Panc1 (cell line): ENCODE data around the gene CRKL. TPM values are rescaled to one million over a fixed set of nuclear protein-coding genes. Genes with fewer than 3 reads are reported as not detected.

Experiments
- ATAC-seq: fragments of 200-7000 bp; cut with Tn5 transposase; 2 replicates; pipeline ENCODE4 v1.9.1; 2020; ENCODE audit warnings: mild to moderate bottlenecking, moderate library complexity
- BruUV-seq: library from RNA; stranded (reverse); fragments of 400-500 nt; replicated peaks from 2 replicates; lab custom pipeline; 2021; lab: Mats Ljungman, UMichigan
- CTCF ChIA-PET: fragments of 300-600 bp; sonication (Branson Sonifier 250); formaldehyde crosslinking; loops from one replicate; lab custom pipeline; 2022; ENCODE audit warnings: antibody characterized with exemption; lab: Charles Lee
- POLR2A ChIA-PET: fragments of 300-600 bp; sonication (Branson Sonifier 250); formaldehyde crosslinking; loops from one replicate; lab custom pipeline; 2022; ENCODE audit warnings: antibody characterized with exemption; lab: Charles Lee
- DNase-seq: peaks from one replicate; pipeline ENCODE4 v3.0.0-alpha.2; 2010; ENCODE audit warnings: low read depth, low spot score
- H3K27ac ChIP-seq: 2 replicates; pipeline ENCODE4 v1.5.1; 2011; ENCODE audit warnings: mild to moderate bottlenecking, low read length, inconsistent platforms
- H3K27me3 ChIP-seq: fragments of 200-500 bp; sonication (Bioruptor generic); 2 replicates; pipeline ENCODE4 v1.6.0; 2014; ENCODE audit warnings: low read length, inconsistent platforms; ENCODE audit not compliant: control insufficient read depth, insufficient read depth
- H3K36me3 ChIP-seq: fragments of 200-500 bp; sonication (Bioruptor generic); 2 replicates; pipeline ENCODE4 v1.5.1; 2014; ENCODE audit warnings: inconsistent platforms, mild to moderate bottlenecking, low read length, moderate library complexity; ENCODE audit not compliant: control insufficient read depth, insufficient read depth
- H3K4me1 ChIP-seq: 2 replicates; pipeline ENCODE4 v1.5.1; 2011; ENCODE audit warnings: inconsistent platforms, mild to moderate bottlenecking, low read length, moderate library complexity; ENCODE audit not compliant: control insufficient read depth, insufficient read depth
- H3K4me3 ChIP-seq, 2 experiments: 2 replicates each; pipeline ENCODE4 v1.5.1; 2011 to 2012; ENCODE audit warnings: low read depth in 2 of 2, low read length in 2 of 2, mild to moderate bottlenecking in 2 of 2, inconsistent platforms in 1 of 2, moderate library complexity in 1 of 2
- H3K9me3 ChIP-seq: fragments of 200-500 bp; sonication (Bioruptor generic); 2 replicates; pipeline ENCODE4 v1.5.1; 2014; ENCODE audit warnings: low read depth, mild to moderate bottlenecking, inconsistent platforms, low read length, moderate library complexity; ENCODE audit not compliant: control insufficient read depth, insufficient read depth
- POLR2AphosphoS5 ChIP-seq: IDR thresholded peaks from 2 replicates; pipeline ENCODE4 v1.6.1; 2012; ENCODE audit warnings: mild to moderate bottlenecking, low read depth, low read length, moderate library complexity
- SIN3A ChIP-seq: IDR thresholded peaks from 2 replicates; pipeline ENCODE4 v1.6.1; 2012; ENCODE audit warnings: low read depth, mild to moderate bottlenecking, low read length, moderate library complexity, borderline replicate concordance; ENCODE audit not compliant: insufficient read depth
- TCF7L2 ChIP-seq: IDR thresholded peaks from 2 replicates; pipeline ENCODE4 v1.6.1; 2011; ENCODE audit warnings: mild to moderate bottlenecking, low read depth, low read length, inconsistent platforms
- in situ Hi-C: cut with HindIII; loops from 2 replicates; pipeline ENCODE4 v1.10.0; 2016; ENCODE audit warnings: low sequenced_read_pairs, low pct_unique_long_range_greater_than_20kb
- intact Hi-C: fragments of 100-400 bp; cut with micrococcal nuclease; formaldehyde crosslinking; loops from one replicate; pipeline ENCODE4 v1.10.0; 2022; ENCODE audit not compliant: unreplicated experiment
- total RNA-seq: library from RNA; stranded (reverse); gene quantifications from one replicate; pipeline ENCODE4 v1.2.1, GENCODE V29; 2021; ENCODE audit not compliant: unreplicated experiment
- TF ChIP-seq, protein P1 (sequence below): fragments of 450-650 bp; IDR thresholded peaks from 2 replicates; pipeline ENCODE4 v1.5.1; 2017; ENCODE audit warnings: mild to moderate bottlenecking
- TF ChIP-seq, protein P2 (sequence below), 2 experiments: IDR thresholded peaks; 2 replicates each; pipeline ENCODE4 v1.6.1; 2011 to 2012; ENCODE audit warnings: low read depth in 2 of 2, control low read depth in 1 of 2, low read length in 1 of 2, mild to moderate bottlenecking in 1 of 2, moderate library complexity in 1 of 2; ENCODE audit not compliant: insufficient read depth in 1 of 2

CRKL gene
- total RNA-seq, 1 experiment from 2014 or later, result 59.4 TPM

DNA sequence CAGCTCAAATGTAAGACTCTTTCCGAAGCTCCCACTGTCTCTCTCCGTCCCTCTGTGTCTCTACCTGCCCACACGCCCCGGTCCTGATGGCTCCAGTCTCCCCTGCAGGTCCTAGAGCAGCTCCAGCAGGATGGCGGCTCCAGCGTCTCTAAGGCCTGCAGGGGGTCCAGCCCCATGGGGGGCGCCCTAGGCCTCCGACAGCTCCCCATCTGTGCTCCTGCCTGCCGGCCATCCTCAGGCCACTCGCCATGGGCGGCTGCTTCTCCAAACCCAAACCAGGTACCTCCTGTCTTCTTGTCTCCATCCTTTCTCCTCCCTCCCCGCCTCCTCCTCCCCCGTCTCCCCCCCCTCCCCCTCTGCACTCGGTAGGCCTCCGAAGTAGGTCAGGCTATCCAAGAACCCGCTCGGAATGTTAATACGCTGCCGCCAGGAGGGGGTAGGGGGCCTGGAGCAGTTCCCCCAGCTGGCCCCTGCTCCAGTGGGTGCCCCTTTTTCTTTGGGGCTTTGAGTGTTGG, 50.5 kb downstream of the CRKL start:
- intact Hi-C loops (no loop called here), in situ Hi-C loops (no loop called here)
- ChIA-PET CTCF (no interaction called here), POLR2A (no interaction called here)
- Histone ChIP-seq H3K36me3 (no peaks in the 10 kb centered on the region), H3K9me3 (no peaks in the 10 kb centered on the region), H3K4me1 (peaks cover 3% of the 10 kb centered on the region; the same call in 1 of the 2 replicates), H3K4me3 (no peak overlapping the region), H3K27me3 (no peaks in the 10 kb centered on the region), H3K27ac (no peak overlapping the region)
- DNase-seq, result no peak
- no TSS peak for BruUV-seq
- TF ChIP-seq, protein P1, sequence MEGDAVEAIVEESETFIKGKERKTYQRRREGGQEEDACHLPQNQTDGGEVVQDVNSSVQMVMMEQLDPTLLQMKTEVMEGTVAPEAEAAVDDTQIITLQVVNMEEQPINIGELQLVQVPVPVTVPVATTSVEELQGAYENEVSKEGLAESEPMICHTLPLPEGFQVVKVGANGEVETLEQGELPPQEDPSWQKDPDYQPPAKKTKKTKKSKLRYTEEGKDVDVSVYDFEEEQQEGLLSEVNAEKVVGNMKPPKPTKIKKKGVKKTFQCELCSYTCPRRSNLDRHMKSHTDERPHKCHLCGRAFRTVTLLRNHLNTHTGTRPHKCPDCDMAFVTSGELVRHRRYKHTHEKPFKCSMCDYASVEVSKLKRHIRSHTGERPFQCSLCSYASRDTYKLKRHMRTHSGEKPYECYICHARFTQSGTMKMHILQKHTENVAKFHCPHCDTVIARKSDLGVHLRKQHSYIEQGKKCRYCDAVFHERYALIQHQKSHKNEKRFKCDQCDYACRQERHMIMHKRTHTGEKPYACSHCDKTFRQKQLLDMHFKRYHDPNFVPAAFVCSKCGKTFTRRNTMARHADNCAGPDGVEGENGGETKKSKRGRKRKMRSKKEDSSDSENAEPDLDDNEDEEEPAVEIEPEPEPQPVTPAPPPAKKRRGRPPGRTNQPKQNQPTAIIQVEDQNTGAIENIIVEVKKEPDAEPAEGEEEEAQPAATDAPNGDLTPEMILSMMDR, result no peak
- TF ChIP-seq POLR2AphosphoS5, result no peak
- no peak for TF ChIP-seq SIN3A
- no peak for TF ChIP-seq TCF7L2
- TF ChIP-seq, protein P2, sequence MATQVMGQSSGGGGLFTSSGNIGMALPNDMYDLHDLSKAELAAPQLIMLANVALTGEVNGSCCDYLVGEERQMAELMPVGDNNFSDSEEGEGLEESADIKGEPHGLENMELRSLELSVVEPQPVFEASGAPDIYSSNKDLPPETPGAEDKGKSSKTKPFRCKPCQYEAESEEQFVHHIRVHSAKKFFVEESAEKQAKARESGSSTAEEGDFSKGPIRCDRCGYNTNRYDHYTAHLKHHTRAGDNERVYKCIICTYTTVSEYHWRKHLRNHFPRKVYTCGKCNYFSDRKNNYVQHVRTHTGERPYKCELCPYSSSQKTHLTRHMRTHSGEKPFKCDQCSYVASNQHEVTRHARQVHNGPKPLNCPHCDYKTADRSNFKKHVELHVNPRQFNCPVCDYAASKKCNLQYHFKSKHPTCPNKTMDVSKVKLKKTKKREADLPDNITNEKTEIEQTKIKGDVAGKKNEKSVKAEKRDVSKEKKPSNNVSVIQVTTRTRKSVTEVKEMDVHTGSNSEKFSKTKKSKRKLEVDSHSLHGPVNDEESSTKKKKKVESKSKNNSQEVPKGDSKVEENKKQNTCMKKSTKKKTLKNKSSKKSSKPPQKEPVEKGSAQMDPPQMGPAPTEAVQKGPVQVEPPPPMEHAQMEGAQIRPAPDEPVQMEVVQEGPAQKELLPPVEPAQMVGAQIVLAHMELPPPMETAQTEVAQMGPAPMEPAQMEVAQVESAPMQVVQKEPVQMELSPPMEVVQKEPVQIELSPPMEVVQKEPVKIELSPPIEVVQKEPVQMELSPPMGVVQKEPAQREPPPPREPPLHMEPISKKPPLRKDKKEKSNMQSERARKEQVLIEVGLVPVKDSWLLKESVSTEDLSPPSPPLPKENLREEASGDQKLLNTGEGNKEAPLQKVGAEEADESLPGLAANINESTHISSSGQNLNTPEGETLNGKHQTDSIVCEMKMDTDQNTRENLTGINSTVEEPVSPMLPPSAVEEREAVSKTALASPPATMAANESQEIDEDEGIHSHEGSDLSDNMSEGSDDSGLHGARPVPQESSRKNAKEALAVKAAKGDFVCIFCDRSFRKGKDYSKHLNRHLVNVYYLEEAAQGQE (IDR thresholded peaks at IDR 0.05; ENCODE audit: insufficient read depth in 1 of 2, low read depth in 2 of 2, low read length in 1 of 2), result no peak
- ATAC-seq, result no peak

DNA sequence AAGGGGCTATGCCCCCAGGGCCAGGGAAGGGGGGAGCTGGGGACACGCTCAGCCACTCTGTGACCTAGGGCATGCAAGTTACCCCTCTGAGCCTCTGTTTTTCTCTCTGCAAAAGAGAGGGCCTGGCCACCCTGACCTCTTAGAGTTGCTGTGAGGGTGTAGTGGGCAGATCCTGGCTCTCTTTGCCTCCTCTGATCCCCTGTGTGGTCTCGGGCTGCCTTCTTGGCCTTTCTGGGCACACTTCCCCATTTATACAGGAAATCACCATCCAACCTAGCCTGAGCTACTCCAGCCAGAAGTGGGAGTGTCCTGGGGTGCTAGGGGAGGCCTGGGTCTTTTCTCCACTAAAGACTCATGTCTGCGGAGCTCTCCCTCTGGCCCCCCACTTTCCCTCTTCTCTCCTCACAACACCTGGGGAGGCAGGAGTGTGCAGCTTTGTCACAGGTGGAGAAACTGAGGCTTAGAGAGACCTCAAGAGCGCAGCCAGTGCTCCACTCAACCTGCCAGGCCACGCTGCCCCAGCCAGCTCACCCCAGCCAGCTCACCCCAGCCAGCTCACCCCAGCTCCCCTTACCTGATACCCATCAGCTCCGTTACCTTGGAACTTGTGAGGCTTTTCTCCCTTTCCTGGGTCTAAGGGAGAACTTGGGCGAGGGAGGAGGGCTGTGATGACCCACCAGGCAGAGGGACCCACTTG, 51.2 kb downstream of the CRKL start:
- no peaks in the 10 kb centered on the region for H3K27me3 ChIP-seq
- DNase-seq (no peak), ATAC-seq (no peak)
- in situ Hi-C loops, result no loop called here
- intact Hi-C loops, result no loop called here
- H3K27ac ChIP-seq, result no peak overlapping the region
- ChIA-PET CTCF (interaction anchor here (0.8 kb wide), 1 partner anchor 83 kb away, joined by 4 read pairs; no protein-coding TSS in a partner anchor), POLR2A (no interaction called here)
- peaks cover 3% of the 10 kb centered on the region; the same call in 1 of the 2 replicates for H3K4me1 ChIP-seq
- no peaks in the 10 kb centered on the region for H3K9me3 ChIP-seq
- H3K4me3 ChIP-seq, result no peak overlapping the region
- no peaks in the 10 kb centered on the region for H3K36me3 ChIP-seq
- BruUV-seq, result no TSS peak
- TF ChIP-seq TCF7L2, result no peak
- no peak for TF ChIP-seq POLR2AphosphoS5
- TF ChIP-seq, protein P2 (IDR thresholded peaks at IDR 0.05; ENCODE audit: insufficient read depth in 1 of 2, low read depth in 2 of 2, low read length in 1 of 2), result no peak
- TF ChIP-seq SIN3A, result no peak
- TF ChIP-seq, protein P1, result no peak
